GM13976 (cell line): ENCODE data around the gene HECW1.
A peak's percentile ranks its signal among the peaks of the same experiment; 100 is the strongest.
"Not testable (repeated sequence)": the region's sequence is repeated elsewhere in the genome, so short reads cannot be mapped to it uniquely, and the experiment has no call there.

Experiments
- DNase-seq: peaks from one replicate; pipeline ENCODE4 v3.0.0; 2012; ENCODE audit warnings: low spot score
- in situ Hi-C: fragments of 300-500 bp; cut with MboI; formaldehyde crosslinking; loops from one replicate; pipeline ENCODE4 v1.12.0; 2022; ENCODE audit warnings: low sequenced_read_pairs, mixed read lengths, inconsistent platforms; ENCODE audit not compliant: unreplicated experiment
- TF ChIP-seq, protein P1 (sequence below): IDR thresholded peaks from 2 replicates; pipeline ENCODE4 v1.5.1; 2012; ENCODE audit warnings: borderline replicate concordance, mild to moderate bottlenecking; ENCODE audit not compliant: insufficient read depth; ENCODE audit errors: extremely low read depth, missing control alignments, control extremely low read depth

Gene HECW1

DNA sequence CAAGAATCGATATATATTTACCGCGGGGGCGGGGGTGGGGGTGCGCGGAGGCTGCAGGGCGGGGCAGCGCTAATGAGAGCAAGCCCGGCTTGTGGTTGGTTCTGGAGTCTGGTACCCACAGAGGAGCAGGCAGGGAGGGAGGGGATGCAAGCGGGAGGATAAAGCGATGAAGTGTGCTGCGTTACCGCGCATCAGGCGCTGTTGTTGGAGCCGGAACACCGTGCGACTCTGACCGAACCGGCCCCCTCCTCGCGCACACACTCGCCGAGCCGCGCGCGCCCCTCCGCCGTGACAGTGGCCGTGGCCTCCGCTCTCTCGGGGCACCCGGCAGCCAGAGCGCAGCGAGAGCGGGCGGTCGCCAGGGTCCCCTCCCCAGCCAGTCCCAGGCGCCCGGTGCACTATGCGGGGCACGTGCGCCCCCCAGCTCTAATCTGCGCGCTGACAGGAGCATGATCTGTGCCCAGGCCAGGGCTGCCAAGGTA, at the start of gene HECW1:
TSS of gene HECW1 (plus strand) at position 189 of the 482 bp plus-strand sequence. CDS start 131,259 bp downstream, outside the sequence.
- in situ Hi-C loops = no loop called here
- TF ChIP-seq, protein P1, sequence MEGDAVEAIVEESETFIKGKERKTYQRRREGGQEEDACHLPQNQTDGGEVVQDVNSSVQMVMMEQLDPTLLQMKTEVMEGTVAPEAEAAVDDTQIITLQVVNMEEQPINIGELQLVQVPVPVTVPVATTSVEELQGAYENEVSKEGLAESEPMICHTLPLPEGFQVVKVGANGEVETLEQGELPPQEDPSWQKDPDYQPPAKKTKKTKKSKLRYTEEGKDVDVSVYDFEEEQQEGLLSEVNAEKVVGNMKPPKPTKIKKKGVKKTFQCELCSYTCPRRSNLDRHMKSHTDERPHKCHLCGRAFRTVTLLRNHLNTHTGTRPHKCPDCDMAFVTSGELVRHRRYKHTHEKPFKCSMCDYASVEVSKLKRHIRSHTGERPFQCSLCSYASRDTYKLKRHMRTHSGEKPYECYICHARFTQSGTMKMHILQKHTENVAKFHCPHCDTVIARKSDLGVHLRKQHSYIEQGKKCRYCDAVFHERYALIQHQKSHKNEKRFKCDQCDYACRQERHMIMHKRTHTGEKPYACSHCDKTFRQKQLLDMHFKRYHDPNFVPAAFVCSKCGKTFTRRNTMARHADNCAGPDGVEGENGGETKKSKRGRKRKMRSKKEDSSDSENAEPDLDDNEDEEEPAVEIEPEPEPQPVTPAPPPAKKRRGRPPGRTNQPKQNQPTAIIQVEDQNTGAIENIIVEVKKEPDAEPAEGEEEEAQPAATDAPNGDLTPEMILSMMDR = no peak

DNA sequence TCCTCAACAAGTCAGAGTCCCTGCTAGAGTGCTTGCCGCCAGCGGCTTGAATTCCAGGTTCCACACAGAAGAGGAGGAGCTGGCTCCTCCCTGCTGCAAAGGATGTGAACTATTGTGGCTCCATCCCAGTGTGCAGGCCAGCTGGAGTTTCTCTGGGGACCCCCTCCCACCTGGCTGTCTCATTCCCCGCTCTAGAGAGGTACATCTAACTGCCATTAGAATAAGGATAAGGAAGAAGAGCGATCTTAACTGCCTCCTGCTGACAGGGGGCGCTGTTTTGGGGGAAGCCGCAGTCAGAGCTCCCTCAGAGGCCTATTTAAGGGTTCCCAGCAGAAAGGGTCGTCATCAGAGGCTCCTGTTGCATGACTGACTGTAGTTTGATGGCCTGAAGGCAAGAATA, 40.8 kb upstream of the HECW1 start:
- DNase-seq = no peak
- in situ Hi-C loops = no loop called here
- TF ChIP-seq, protein P1 = peak; percentile 24

More for the DNA sequence above, at the start of gene HECW1:
- peak; percentile 41 for DNase-seq

DNA sequence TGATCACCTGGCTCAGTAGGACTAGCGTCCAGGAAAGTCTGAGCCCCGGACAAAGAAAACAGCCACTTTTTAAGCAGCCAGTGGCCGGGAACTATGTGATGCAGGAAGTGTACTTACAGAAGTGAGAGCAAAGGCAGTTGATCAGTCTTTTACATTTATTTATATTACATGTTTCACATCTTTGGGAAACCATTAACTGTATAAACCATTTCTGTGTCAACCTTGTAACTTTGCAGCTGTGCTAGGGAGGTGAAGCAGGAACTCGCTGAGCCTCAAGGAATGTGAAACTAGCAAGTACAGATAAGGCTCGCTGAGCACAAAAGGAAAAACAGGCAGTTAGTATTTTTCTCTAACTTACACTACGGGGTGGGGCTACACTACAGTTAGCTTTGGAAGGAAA, 39.9 kb upstream of the HECW1 start:
- DNase-seq = no peak
- TF ChIP-seq, protein P1 = no peak
- in situ Hi-C loops = no loop called here

DNA sequence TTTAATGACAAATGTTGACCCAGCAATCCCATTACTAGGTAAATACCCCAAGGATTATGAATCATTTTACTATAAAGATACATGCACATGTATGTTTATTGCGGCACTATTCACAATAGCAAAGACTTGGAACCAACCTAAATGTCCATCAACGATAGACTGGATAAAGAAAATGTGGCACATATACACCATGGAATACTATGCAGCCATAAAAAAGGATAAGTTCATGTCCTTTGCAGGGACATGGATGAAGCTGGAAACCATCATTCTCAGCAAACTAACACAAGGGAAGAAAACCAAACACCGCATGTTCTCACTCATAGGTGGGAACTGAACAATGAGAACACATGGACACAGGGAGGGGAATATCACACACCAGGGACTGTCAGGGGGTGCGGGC, 38.6 kb upstream of the HECW1 start:
- DNase-seq, in situ Hi-C loops: not testable (repeated sequence)

DNA sequence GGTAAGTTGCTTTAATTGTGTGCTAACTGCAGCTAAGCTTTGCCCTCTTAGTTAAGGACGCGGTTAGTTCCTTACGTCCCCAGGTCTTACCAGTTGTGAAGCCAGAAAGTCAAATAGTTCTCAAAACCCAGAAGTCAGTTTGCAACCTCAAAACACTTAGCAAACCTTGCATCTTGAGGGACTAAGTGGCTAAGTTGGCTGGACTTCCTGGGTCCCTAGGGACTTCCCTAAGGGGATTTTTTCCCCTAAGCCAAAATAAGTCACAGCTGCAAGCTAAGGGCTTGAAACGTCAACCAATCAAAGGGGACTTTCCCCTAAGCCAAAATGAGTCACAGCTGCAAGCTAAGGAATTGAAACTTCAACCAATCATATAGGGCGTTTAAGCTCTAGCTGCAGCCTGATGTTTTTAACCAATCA, 36.2 kb upstream of the HECW1 start:
- TF ChIP-seq, protein P1 = no peak
- in situ Hi-C loops = no loop called here
- peak; percentile 45 for DNase-seq

DNA sequence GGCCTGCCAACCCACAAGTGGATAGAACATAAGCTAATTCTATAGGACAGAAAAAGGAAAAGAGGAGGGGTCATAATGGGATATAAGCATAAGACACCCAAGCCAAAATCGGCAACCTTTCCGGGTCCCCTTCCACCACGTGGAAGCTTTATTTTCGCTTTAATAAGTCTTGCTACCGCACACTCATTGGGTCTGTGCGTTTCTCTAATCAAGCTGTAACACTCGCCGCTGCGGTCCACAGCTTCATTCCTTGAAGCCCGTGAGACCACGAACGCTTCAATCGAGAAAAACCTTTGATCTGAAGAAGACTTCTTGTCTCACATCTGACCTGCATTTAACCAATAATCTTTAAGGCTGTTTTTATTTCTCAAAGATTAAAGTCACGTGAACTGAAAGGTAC, 35.8 kb upstream of the HECW1 start:
- TF ChIP-seq, protein P1 = no peak
- in situ Hi-C loops = no loop called here
- no peak for DNase-seq

DNA sequence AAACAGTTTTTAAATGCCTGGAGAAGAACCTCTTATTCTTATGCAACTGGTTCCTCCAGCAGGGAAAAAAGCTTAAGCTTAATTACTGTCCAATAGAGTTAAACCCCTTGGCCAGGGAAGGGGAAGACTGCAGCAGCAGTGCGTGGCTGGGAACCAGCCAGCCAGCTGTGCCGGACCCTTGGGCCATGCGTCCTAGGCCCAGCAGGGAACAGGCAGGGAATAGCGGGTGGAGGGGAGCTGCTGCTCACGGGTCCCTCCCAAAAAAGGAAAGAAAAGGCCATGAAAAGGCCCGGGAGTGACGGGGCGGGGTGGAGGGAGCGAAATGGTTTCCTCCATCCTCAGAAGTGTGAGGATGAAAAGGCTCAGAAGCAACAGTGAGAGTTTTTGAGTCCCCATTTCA, 35.2 kb upstream of the HECW1 start:
- in situ Hi-C loops = no loop called here
- DNase-seq = no peak
- TF ChIP-seq, protein P1 = no peak
